GM12892 (cell line): ENCODE data around the gene ADAMTS12.

ENCODE experiments used
- POLR2A ChIP-seq: IDR thresholded peaks from 2 replicates; pipeline ENCODE4 v1.6.1; 2011; ENCODE audit warnings: low read depth, low read length, control low read depth
- POLR2AphosphoS5 ChIP-seq: IDR thresholded peaks from 2 replicates; pipeline ENCODE4 v1.6.1; 2011; ENCODE audit warnings: low read depth, low read length, control low read depth
- TAF1 ChIP-seq: IDR thresholded peaks from 2 replicates; pipeline ENCODE4 v1.6.1; 2011; ENCODE audit warnings: low read depth, mild to moderate bottlenecking, control low read depth, low read length, borderline replicate concordance

DNA sequence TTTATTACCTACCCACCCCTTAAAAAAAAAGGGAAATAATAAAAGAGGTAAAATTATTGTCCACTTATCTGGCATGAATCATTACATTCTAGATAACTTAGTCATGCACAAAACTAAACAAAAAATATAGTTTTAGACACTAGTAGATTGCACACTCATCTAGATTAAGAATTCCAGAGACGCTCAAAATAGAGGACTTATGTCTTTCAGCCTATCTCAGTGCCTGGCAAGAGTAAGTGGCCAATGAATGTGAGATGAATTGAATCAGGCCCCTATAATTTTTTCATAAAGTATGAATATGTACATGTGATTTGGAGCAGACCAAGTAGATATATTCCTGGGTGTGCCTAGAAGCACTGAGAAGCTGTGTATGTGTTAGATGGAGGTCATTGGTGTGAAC is 42.4 kb upstream of the ADAMTS12 start:
- no peak for TF ChIP-seq TAF1
- no peak for TF ChIP-seq POLR2A
- TF ChIP-seq POLR2AphosphoS5, result no peak
